Ramos (cell line): ENCODE measurements around the gene EFHC2.

Experiments
- in situ Hi-C: fragments of 300-500 bp; cut with MboI; formaldehyde crosslinking; loops from one replicate; pipeline ENCODE4 v1.14.3; 2022; ENCODE audit warnings: low sequenced_read_pairs; ENCODE audit not compliant: unreplicated experiment

The EFHC2 gene

GRCh38 chrX:44162964-44163475 lies 180.5 kb downstream of the EFHC2 start:
- in situ Hi-C loops: no loop called here

- in situ Hi-C loops: no loop called here
Observed at GRCh38 chrX:44157858-44158257, 185.6 kb downstream of the EFHC2 start.

- in situ Hi-C loops: no loop called here
Observed at GRCh38 chrX:44157283-44157682, 186.2 kb downstream of the EFHC2 start.

GRCh38 chrX:44156726-44157125 lies 186.7 kb downstream of the EFHC2 start:
- in situ Hi-C loops: no loop called here

- in situ Hi-C loops: no loop called here
Observed at GRCh38 chrX:44155126-44155525, 188.3 kb downstream of the EFHC2 start.

GRCh38 chrX:44152852-44153251 lies 190.6 kb downstream of the EFHC2 start:
- in situ Hi-C loops: no loop called here

- in situ Hi-C loops: no loop called here
Observed at GRCh38 chrX:44147130-44147529, 196.3 kb downstream of the EFHC2 start.

GRCh38 chrX:44144177-44144945 lies 199.1 kb downstream of the EFHC2 start:
- in situ Hi-C loops: no loop called here

- in situ Hi-C loops: no loop called here
Observed at GRCh38 chrX:44143061-44143602, 200.3 kb downstream of the EFHC2 start.

- in situ Hi-C loops: no loop called here
Observed at GRCh38 chrX:44130189-44130588, 213.3 kb downstream of the EFHC2 start.

GRCh38 chrX:44113337-44113736 lies 230.1 kb downstream of the EFHC2 start:
- in situ Hi-C loops: no loop called here

- in situ Hi-C loops: no loop called here
Observed at GRCh38 chrX:44106864-44107263, 236.6 kb downstream of the EFHC2 start.

GRCh38 chrX:44105228-44105913 lies 238.1 kb downstream of the EFHC2 start:
- in situ Hi-C loops: no loop called here

GRCh38 chrX:44104699-44105098 lies 238.8 kb downstream of the EFHC2 start:
- in situ Hi-C loops: no loop called here

- in situ Hi-C loops: no loop called here
Observed at GRCh38 chrX:44101281-44101680, 242.2 kb downstream of the EFHC2 start.

- in situ Hi-C loops: no loop called here
Observed at GRCh38 chrX:44099366-44099765, 244.1 kb downstream of the EFHC2 start.
